H1 (cell line): ENCODE measurements around the gene GULP1. TPM values are rescaled to one million over a fixed set of nuclear protein-coding genes. Genes with fewer than 3 reads are reported as not detected.

Source experiments
- CTCF ChIA-PET: fragments of 300-600 bp; sonication (Branson Sonifier 250); formaldehyde crosslinking; loops from one replicate; lab custom pipeline; 2021; ENCODE audit not compliant: partially characterized antibody; lab: Charles Lee
- POLR2A ChIA-PET: fragments of 300-600 bp; sonication (Branson Sonifier 250); formaldehyde crosslinking; loops from one replicate; lab custom pipeline; 2021; ENCODE audit warnings: inconsistent platforms; ENCODE audit not compliant: partially characterized antibody; lab: Charles Lee
- DNase-seq, 2 experiments: peaks; one replicate each; pipeline versions ENCODE4 v3.0.0 to v3.0.0-alpha.2; 2010 to 2022; ENCODE audit warnings: low spot score in 2 of 2, low read depth in 1 of 2, mixed read lengths in 1 of 2
- FAIRE-seq: peaks from 2 replicates; lab custom pipeline; 2011; peaks lifted over from hg19 to GRCh38; lab: Jason Lieb, UNC
- H2AFZ ChIP-seq: 2 replicates; pipeline ENCODE4 v1.8.1; 2012; ENCODE audit warnings: low read length, inconsistent platforms
- H2AK5ac ChIP-seq: 2 replicates; pipeline ENCODE4 v1.6.1; 2013; ENCODE audit warnings: low read depth, low read length
- H2BK120ac ChIP-seq: replicated peaks from 2 replicates; pipeline ENCODE3; 2013; ENCODE audit warnings: low read depth, low read length, inconsistent platforms
- H2BK12ac ChIP-seq: 2 replicates; pipeline ENCODE4 v1.6.1; 2013; ENCODE audit warnings: low read depth, low read length
- H2BK15ac ChIP-seq: 2 replicates; pipeline ENCODE4 v1.6.1; 2013; ENCODE audit warnings: low read length
- H2BK20ac ChIP-seq: 2 replicates; pipeline ENCODE4 v1.6.1; 2013; ENCODE audit warnings: low read length
- H2BK5ac ChIP-seq: 2 replicates; pipeline ENCODE4 v1.6.1; 2013; ENCODE audit warnings: low read depth, low read length
- H3K14ac ChIP-seq: 2 replicates; pipeline ENCODE4 v1.6.1; 2013; ENCODE audit warnings: inconsistent platforms; ENCODE audit not compliant: insufficient read length
- H3K18ac ChIP-seq: 2 replicates; pipeline ENCODE4 v1.6.1; 2013; ENCODE audit warnings: low read length; ENCODE audit errors: extremely low read depth
- H3K23ac ChIP-seq: 2 replicates; pipeline ENCODE4 v1.6.1; 2013; ENCODE audit warnings: inconsistent platforms; ENCODE audit not compliant: insufficient read length
- H3K23me2 ChIP-seq: 2 replicates; pipeline ENCODE4 v1.6.1; 2013; ENCODE audit warnings: low read depth, low read length
- H3K27ac ChIP-seq: 2 replicates; pipeline ENCODE4 v1.6.1; 2011; ENCODE audit warnings: low read depth, low read length, inconsistent platforms
- H3K27me3 ChIP-seq, 4 experiments: replicated peaks in 1 of 4; 1 replicate in 1 of 4; 2 replicates in 3 of 4; pipeline versions ENCODE4 v1.6.1 to v1.8.1; 2011 to 2013; ENCODE audit warnings: low read length in 3 of 4, mild to moderate bottlenecking in 3 of 4, inconsistent platforms in 2 of 4, mixed read lengths in 2 of 4, moderate library complexity in 1 of 4; ENCODE audit not compliant: control insufficient read depth in 3 of 4, insufficient read depth in 3 of 4; ENCODE audit errors: extremely low read depth in 1 of 4
- H3K36me3 ChIP-seq, 4 experiments: 2 replicates each; pipeline versions ENCODE4 v1.6.1 to v1.8.1; 2011 to 2013; ENCODE audit warnings: mild to moderate bottlenecking in 4 of 4, low read length in 3 of 4, moderate library complexity in 2 of 4, control low read depth in 1 of 4, inconsistent platforms in 1 of 4; ENCODE audit not compliant: insufficient read depth in 4 of 4, control insufficient read depth in 2 of 4
- H3K4ac ChIP-seq: replicated peaks from 2 replicates; pipeline ENCODE3; 2013; ENCODE audit warnings: low read length, low read depth, mixed read lengths, inconsistent platforms; ENCODE audit not compliant: insufficient read length
- H3K4me1 ChIP-seq, 4 experiments: replicated peaks in 1 of 4; 1 replicate in 1 of 4; 2 replicates in 3 of 4; pipeline versions ENCODE4 v1.6.1 to v1.8.1; 2011 to 2013; ENCODE audit warnings: low read length in 3 of 4, inconsistent platforms in 2 of 4, mixed read lengths in 1 of 4; ENCODE audit not compliant: insufficient read depth in 4 of 4, control insufficient read depth in 3 of 4
- H3K4me2 ChIP-seq, 2 experiments: 2 replicates each; pipeline versions ENCODE4 v1.6.1 to v1.8.1; 2011 to 2013; ENCODE audit warnings: low read depth in 2 of 2, low read length in 2 of 2, control low read depth in 1 of 2, inconsistent platforms in 1 of 2, mild to moderate bottlenecking in 1 of 2; ENCODE audit not compliant: insufficient read depth in 1 of 2
- H3K4me3 ChIP-seq, 4 experiments: fragments of 200-600, 300-600 bp in 1 of 4; sonication (generic), shearing (Covaris generic), sonication (Bioruptor Twin) in 1 of 4; 2 replicates each; pipeline versions ENCODE4 v1.5.1 to v1.8.1; 2011 to 2016; ENCODE audit warnings: low read length in 4 of 4, low read depth in 3 of 4, control low read depth in 2 of 4, inconsistent platforms in 2 of 4, mild to moderate bottlenecking in 2 of 4, mixed read lengths in 1 of 4, moderate library complexity in 1 of 4; ENCODE audit not compliant: insufficient read depth in 2 of 4; ENCODE audit errors: extremely low read depth in 1 of 4
- H3K56ac ChIP-seq: replicated peaks from 2 replicates; pipeline ENCODE3; 2013; ENCODE audit warnings: low read depth, mild to moderate bottlenecking, mixed read lengths, low read length, inconsistent platforms; ENCODE audit not compliant: insufficient read length
- H3K79me1 ChIP-seq: 2 replicates; pipeline ENCODE4 v1.6.1; 2013; ENCODE audit warnings: low read depth, low read length, control low read depth
- H3K79me2 ChIP-seq, 2 experiments: 2 replicates each; pipeline versions ENCODE4 v1.6.1 to v1.8.1; 2012 to 2013; ENCODE audit warnings: low read length in 2 of 2, mild to moderate bottlenecking in 2 of 2, inconsistent platforms in 1 of 2; ENCODE audit not compliant: insufficient read depth in 2 of 2, control insufficient read depth in 1 of 2
- H3K9ac ChIP-seq, 4 experiments: replicated peaks in 1 of 4; 1 replicate in 1 of 4; 2 replicates in 3 of 4; pipeline versions ENCODE4 v1.6.1 to v1.8.1; 2011 to 2013; ENCODE audit warnings: low read depth in 3 of 4, low read length in 3 of 4, control low read depth in 2 of 4, mild to moderate bottlenecking in 2 of 4, moderate library complexity in 2 of 4, inconsistent platforms in 1 of 4; ENCODE audit errors: extremely low read depth in 1 of 4
- H3K9me3 ChIP-seq, 2 experiments: 2 replicates each; pipeline versions ENCODE4 v1.6.1 to v1.8.1; 2012 to 2013; ENCODE audit warnings: mild to moderate bottlenecking in 2 of 2, moderate library complexity in 2 of 2, control low read depth in 1 of 2, inconsistent platforms in 1 of 2, low read depth in 1 of 2, low read length in 1 of 2, mixed read lengths in 1 of 2; ENCODE audit not compliant: insufficient read depth in 2 of 2
- H4K20me1 ChIP-seq, 2 experiments: replicated peaks in 1 of 2; 2 replicates each; pipeline versions ENCODE3 to v1.8.1; 2011 to 2013; ENCODE audit warnings: inconsistent platforms in 2 of 2, low read length in 2 of 2, mild to moderate bottlenecking in 1 of 2; ENCODE audit not compliant: insufficient read depth in 2 of 2, control insufficient read depth in 1 of 2
- H4K5ac ChIP-seq: 2 replicates; pipeline ENCODE4 v1.6.1; 2013; ENCODE audit warnings: low read length, low read depth, mixed read lengths, inconsistent platforms; ENCODE audit not compliant: insufficient read length
- H4K8ac ChIP-seq: 2 replicates; pipeline ENCODE4 v1.8.0; 2013; ENCODE audit warnings: mild to moderate bottlenecking, moderate library complexity, low read length, inconsistent platforms; ENCODE audit not compliant: insufficient read depth; ENCODE audit errors: extremely low read depth
- H4K91ac ChIP-seq: replicated peaks from 2 replicates; pipeline ENCODE3; 2013; ENCODE audit warnings: low read length, mixed read lengths, inconsistent platforms; ENCODE audit not compliant: insufficient read length
- CHD1 ChIP-seq: IDR thresholded peaks from 2 replicates; pipeline ENCODE4 v1.6.1; 2012; ENCODE audit warnings: low read depth, low read length, improper control_type of control experiment
- CHD2 ChIP-seq: IDR thresholded peaks from 2 replicates; pipeline ENCODE4 v1.6.1; 2012; ENCODE audit warnings: low read length, improper control_type of control experiment
- EZH2 ChIP-seq: fragments of 200-600 bp; sonication (generic); IDR thresholded peaks from 2 replicates; pipeline ENCODE4 v1.7.1; 2012; ENCODE audit warnings: low read depth, mild to moderate bottlenecking, moderate library complexity, low read length, inconsistent platforms; ENCODE audit not compliant: severe bottlenecking
- JUN ChIP-seq: IDR thresholded peaks from 2 replicates; pipeline ENCODE4 v1.6.1; 2011; ENCODE audit warnings: low read depth, mild to moderate bottlenecking, improper control_type of control experiment, low read length
- JUND ChIP-seq: IDR thresholded peaks from 2 replicates; pipeline ENCODE4 v1.6.1; 2011; ENCODE audit warnings: mild to moderate bottlenecking, improper control_type of control experiment, low read length
- KDM5A ChIP-seq: fragments of 200-600 bp; IDR thresholded peaks from 2 replicates; pipeline ENCODE4 v1.7.1; 2012; ENCODE audit warnings: mild to moderate bottlenecking, low read length, inconsistent platforms, mixed read lengths
- POLR2A ChIP-seq, 2 experiments: IDR thresholded peaks; 1 replicate in 1 of 2; 2 replicates in 1 of 2; pipeline ENCODE4 v1.6.1; 2011; ENCODE audit warnings: low read depth in 2 of 2, low read length in 2 of 2, mild to moderate bottlenecking in 2 of 2; ENCODE audit errors: control extremely low read depth in 1 of 2
- POU5F1 ChIP-seq: IDR thresholded peaks from 2 replicates; pipeline ENCODE4 v1.6.1; 2011; ENCODE audit warnings: low read depth, mild to moderate bottlenecking, low read length, moderate library complexity
- RAD21 ChIP-seq, 2 experiments: IDR thresholded peaks in 1 of 2; conservative IDR thresholded peaks in 1 of 2; 2 replicates each; pipeline ENCODE4 v1.6.1; 2011; ENCODE audit warnings: low read depth in 2 of 2, low read length in 2 of 2, improper control_type of control experiment in 1 of 2, inconsistent platforms in 1 of 2, mild to moderate bottlenecking in 1 of 2, moderate library complexity in 1 of 2
- RBBP5 ChIP-seq: IDR thresholded peaks from 2 replicates; pipeline ENCODE4 v1.7.1; 2012; ENCODE audit warnings: low read depth, mild to moderate bottlenecking, inconsistent platforms, low read length, moderate library complexity, borderline replicate concordance
- SAP30 ChIP-seq: fragments of 300-600 bp; sonication (generic); IDR thresholded peaks from 2 replicates; pipeline ENCODE4 v1.7.1; 2012; ENCODE audit warnings: low read length, moderate library complexity, mild to moderate bottlenecking, inconsistent platforms; ENCODE audit not compliant: insufficient read depth, insufficient replicate concordance
- SRF ChIP-seq: IDR thresholded peaks from 2 replicates; pipeline ENCODE4 v1.6.1; 2011; ENCODE audit warnings: mild to moderate bottlenecking, low read depth, low read length, moderate library complexity
- TAF1 ChIP-seq: IDR thresholded peaks from 2 replicates; pipeline ENCODE4 v1.6.1; 2011; ENCODE audit warnings: mild to moderate bottlenecking, low read depth, low read length
- WGBS, 2 experiments: shearing (Covaris generic) in 1 of 2; methylation state at CpG; one replicate each; pipeline versions ENCODE4 v1.1.6 to v1.1.7; 2013 to 2015; ENCODE audit warnings: low lambda C conversion rate in 2 of 2, mixed read lengths in 2 of 2, inconsistent platforms in 1 of 2, low coverage in 1 of 2, missing lambda C conversion rate in 1 of 2; ENCODE audit not compliant: insufficient replicate concordance in 2 of 2, insufficient coverage in 1 of 2, insufficient read length in 1 of 2; ENCODE audit errors: extremely low coverage in 1 of 2, missing lambda C conversion rate in 1 of 2; 5-methylcytosine and 5-hydroxymethylcytosine counted together
- polyA plus RNA-seq, 7 experiments: library from polyadenylated mRNA; depleted of rRNA in 3 of 7; stranded (reverse) in 5 of 7; unstranded in 2 of 7; fragments of >200 nt in 5 of 7; fragments of 200-250 nt in 2 of 7; gene quantifications; 1 replicate in 5 of 7; 2 replicates in 1 of 7; 4 replicates in 1 of 7; pipeline versions ENCODE4 v1.2.1 to v1.2.3, GENCODE V29; 2011 to 2013; ENCODE audit warnings: missing spikeins in 2 of 7, mixed read lengths in 2 of 7
- total RNA-seq: library from RNA; stranded (reverse); fragmentation: NEBNext Ultra II Directional; extraction: Animal tissue kit (Norgen Biotek cat#: 25700); gene quantifications from 2 replicates; pipeline ENCODE4 v1.2.1, GENCODE V29; 2021
- TF ChIP-seq, protein P1 (sequence below): IDR thresholded peaks from 2 replicates; pipeline ENCODE4 v1.6.1; 2012; ENCODE audit warnings: inconsistent platforms

Gene GULP1
- total and polyA plus RNA-seq, 2 of the 8 experiments (the other 6 are each of a cell fraction or from before 2014, with no cell fraction given), result 69.7 to 139 TPM

DNA sequence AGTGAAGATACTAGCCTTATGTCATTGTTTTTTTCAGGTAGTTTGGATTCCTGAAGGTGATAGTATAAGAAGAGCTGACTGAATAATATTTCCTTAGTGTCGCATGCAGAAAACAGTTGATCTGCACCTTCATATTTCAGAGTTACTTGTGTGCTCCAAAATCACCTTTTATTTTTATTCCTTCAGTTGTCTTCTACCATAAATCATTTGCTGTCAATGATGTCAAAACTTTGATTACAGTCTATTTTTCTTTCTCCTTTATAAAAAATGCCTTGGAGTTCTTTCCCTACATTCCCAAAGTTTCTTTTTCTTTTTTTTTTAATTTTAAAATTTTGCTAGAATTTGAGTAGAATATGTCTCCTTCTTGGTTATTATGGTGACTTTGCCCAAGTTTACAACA, 142.3 kb downstream of the GULP1 start:
- H3K4me2 ChIP-seq, result no peak overlapping the region
- H3K4me1 ChIP-seq, result peaks cover 0 to 9% (median 3%) of the 10 kb centered on the region in 4 experiments; a peak in 3 of 7 replicates
- H3K56ac ChIP-seq, result no peak overlapping the region
- no peak overlapping the region for H2BK15ac ChIP-seq
- no peak overlapping the region for H4K5ac ChIP-seq
- H3K4me3 ChIP-seq, result no peak overlapping the region
- no peaks in the 10 kb centered on the region for H3K36me3 ChIP-seq
- no peak overlapping the region for H2BK12ac ChIP-seq
- ChIA-PET POLR2A (no interaction called here), CTCF (no interaction called here)
- H3K23me2 ChIP-seq, result no peaks in the 10 kb centered on the region
- H2AFZ ChIP-seq, result no peak overlapping the region
- FAIRE-seq (no peak), DNase-seq (no peak)
- H3K18ac ChIP-seq, result no peak overlapping the region
- no peak overlapping the region for H2BK120ac ChIP-seq
- no peak overlapping the region for H4K91ac ChIP-seq
- peaks cover 0 to 84% of the 10 kb centered on the region in 2 experiments; a peak in 2 of 4 replicates for H3K79me2 ChIP-seq
- 95% methylated on average over 1 of the region's 1 CpG; no CpG with 5 or more reads in 1 of the 2 experiments for WGBS, 2 experiments
- no peak overlapping the region for H3K14ac ChIP-seq
- H4K8ac ChIP-seq, result no peak overlapping the region
- TF ChIP-seq TAF1 (no peak), POU5F1 (no peak), RBBP5 (no peak), RAD21 (IDR thresholded peaks at IDR 0.05 in 1 of 2, conservative IDR thresholded peaks at IDR 0.05 in 1 of 2; ENCODE audit: low read depth in 2 of 2, low read length in 2 of 2) (no peak), SAP30 (no peak), CHD2 (no peak), EZH2 (no peak), JUND (no peak), JUN (no peak), CHD1 (no peak), KDM5A (no peak), SRF (no peak), POLR2A (IDR thresholded peaks at IDR 0.05; ENCODE audit: control extremely low read depth in 1 of 2, low read depth in 2 of 2, low read length in 2 of 2) (no peak)
- TF ChIP-seq, protein P1, sequence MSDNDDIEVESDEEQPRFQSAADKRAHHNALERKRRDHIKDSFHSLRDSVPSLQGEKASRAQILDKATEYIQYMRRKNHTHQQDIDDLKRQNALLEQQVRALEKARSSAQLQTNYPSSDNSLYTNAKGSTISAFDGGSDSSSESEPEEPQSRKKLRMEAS, result no peak
- H3K9ac ChIP-seq, result no peak overlapping the region
- H3K9me3 ChIP-seq, result no peaks in the 10 kb centered on the region
- H2AK5ac ChIP-seq, result no peak overlapping the region
- H3K27ac ChIP-seq, result no peak overlapping the region
- H3K4ac ChIP-seq, result no peak overlapping the region
- no peaks in the 10 kb centered on the region for H3K27me3 ChIP-seq
- no peak overlapping the region for H3K23ac ChIP-seq
- no peak overlapping the region for H2BK5ac ChIP-seq
- no peaks in the 10 kb centered on the region for H4K20me1 ChIP-seq
- no peak overlapping the region for H2BK20ac ChIP-seq
- H3K79me1 ChIP-seq, result no peaks in the 10 kb centered on the region; the same call in none of the 2 replicates
